ENCODE data around the gene ONECUT1. TPM values are rescaled to one million over a fixed set of nuclear protein-coding genes. Genes with fewer than 3 reads are reported as not detected.

The ONECUT1 gene
- polyA plus RNA-seq, 2 of the 4 experiments (the other 2 are of a cell fraction) = 0.05 to 0.36 TPM

DNA sequence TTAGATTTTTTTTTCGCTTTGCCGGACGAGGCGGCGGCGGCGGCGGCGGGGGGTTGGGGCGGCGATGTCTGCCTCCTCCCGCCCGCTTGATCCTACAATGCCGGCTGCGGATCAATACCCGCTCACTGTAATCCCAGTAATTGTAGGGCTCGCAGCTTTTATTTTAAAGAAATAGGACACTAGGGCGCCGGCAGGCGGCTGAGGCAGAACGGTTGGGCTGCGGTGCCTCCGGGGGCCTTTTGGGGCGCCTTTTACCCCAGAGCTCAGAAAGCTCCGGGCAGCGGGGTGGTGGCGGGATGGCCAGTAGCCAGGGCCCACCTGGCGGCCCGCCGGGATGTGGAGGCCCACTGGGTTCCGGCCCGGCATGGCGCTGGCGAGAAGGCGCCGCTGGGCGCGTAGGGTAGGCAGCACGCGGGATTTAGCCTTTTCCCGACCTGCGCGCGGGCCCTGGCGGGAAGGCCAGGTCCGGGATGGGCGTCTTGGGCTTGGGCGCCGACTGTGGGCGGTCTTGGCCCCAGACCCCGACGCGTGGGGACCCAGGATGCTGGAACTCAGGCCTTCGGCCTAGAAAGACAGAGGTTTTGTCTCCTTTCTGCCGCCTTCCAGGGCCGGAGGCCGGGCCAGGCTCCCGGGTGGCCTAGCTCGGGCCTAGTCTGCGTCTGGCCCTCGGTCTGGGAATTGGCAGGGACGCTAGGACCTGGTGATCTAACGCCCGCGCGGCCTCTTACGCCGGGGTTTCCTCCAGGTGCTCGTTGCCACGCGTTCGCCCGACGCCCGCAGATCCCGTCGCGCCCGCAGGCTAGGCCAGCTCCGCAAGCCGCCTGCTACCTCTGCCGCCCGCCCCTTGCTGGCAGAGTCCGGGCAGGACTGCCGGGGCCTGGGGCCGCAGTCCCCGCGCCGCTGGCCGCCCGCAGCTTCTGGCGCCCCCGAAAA, 15.5 kb upstream of the ONECUT1 start:
- Histone ChIP-seq H3K4me2 (no peak overlapping the region), H3K4me1 (no peaks in the 10 kb centered on the region), H3K27ac (no peak overlapping the region), H3K4me3 (no peak overlapping the region), H3K9me3 (no peaks in the 10 kb centered on the region)
- FAIRE-seq (no peak), ATAC-seq (no peak), DNase-seq (ENCODE audit: low read depth in 1 of 2, low spot score in 1 of 2) (no peak)
- TF ChIP-seq ZFP36 (IDR thresholded peaks at IDR 0.05; ENCODE audit: borderline replicate concordance, partially characterized antibody) = no peak
- TF ChIP-seq CEBPB (IDR thresholded peaks at IDR 0.05) = no peak
- no peak for TF ChIP-seq RAD21 (conservative IDR thresholded peaks at IDR 0.05 in 1 of 2, IDR thresholded peaks at IDR 0.05 in 1 of 2)
- TF ChIP-seq, protein P1, sequence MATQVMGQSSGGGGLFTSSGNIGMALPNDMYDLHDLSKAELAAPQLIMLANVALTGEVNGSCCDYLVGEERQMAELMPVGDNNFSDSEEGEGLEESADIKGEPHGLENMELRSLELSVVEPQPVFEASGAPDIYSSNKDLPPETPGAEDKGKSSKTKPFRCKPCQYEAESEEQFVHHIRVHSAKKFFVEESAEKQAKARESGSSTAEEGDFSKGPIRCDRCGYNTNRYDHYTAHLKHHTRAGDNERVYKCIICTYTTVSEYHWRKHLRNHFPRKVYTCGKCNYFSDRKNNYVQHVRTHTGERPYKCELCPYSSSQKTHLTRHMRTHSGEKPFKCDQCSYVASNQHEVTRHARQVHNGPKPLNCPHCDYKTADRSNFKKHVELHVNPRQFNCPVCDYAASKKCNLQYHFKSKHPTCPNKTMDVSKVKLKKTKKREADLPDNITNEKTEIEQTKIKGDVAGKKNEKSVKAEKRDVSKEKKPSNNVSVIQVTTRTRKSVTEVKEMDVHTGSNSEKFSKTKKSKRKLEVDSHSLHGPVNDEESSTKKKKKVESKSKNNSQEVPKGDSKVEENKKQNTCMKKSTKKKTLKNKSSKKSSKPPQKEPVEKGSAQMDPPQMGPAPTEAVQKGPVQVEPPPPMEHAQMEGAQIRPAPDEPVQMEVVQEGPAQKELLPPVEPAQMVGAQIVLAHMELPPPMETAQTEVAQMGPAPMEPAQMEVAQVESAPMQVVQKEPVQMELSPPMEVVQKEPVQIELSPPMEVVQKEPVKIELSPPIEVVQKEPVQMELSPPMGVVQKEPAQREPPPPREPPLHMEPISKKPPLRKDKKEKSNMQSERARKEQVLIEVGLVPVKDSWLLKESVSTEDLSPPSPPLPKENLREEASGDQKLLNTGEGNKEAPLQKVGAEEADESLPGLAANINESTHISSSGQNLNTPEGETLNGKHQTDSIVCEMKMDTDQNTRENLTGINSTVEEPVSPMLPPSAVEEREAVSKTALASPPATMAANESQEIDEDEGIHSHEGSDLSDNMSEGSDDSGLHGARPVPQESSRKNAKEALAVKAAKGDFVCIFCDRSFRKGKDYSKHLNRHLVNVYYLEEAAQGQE (IDR thresholded peaks at IDR 0.05) = no peak
- POLR2A ChIA-PET = interaction anchor here (0.6 kb wide), 1 partner anchor 206 kb away, joined by 3 read pairs; no protein-coding TSS in a partner anchor
- CTCF ChIA-PET = interaction anchor here (0.6 to 0.9 kb wide), 2 partner anchors 24 to 26 kb away, joined by 3 read pairs; no protein-coding TSS in a partner anchor
- WGBS (ENCODE audit: missing lambda C conversion rate) = 93% methylated on average over 93 of the region's 93 CpGs

DNA sequence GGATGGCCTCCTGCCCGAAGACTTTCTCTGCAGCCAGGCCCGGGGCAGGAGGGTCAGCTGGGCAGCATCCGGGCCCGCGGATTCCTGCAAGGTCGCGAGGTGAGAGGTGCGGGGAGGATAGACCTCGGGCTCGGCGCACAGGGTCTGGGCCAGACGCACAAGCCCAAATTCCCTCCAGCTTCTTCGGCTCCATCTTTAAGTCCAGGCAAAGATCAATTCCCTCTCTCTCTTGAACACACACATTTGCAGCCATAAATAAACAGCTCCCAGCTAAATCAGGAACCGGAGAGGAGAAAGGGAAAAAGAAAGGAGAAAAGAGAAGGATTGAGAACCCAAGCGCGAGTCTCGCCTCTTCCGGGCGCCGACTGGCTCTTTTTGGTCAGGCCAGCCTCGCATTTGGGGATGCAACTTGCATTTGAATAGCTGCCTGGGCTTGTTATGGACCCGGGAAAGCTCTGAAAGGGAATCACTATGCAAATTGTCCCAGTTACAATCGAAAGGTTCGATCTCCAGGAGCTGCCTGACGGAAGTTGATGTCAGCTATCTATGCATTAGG, 14.5 kb upstream of the ONECUT1 start:
- POLR2A ChIA-PET = no interaction called here
- Histone ChIP-seq H3K4me3 (no peak overlapping the region), H3K27ac (no peak overlapping the region), H3K4me2 (no peak overlapping the region), H3K9me3 (no peaks in the 10 kb centered on the region), H3K4me1 (no peaks in the 10 kb centered on the region)
- 87% methylated on average over 25 of the region's 25 CpGs for WGBS (ENCODE audit: missing lambda C conversion rate)
- DNase-seq (ENCODE audit: low read depth in 1 of 2, low spot score in 1 of 2) = no peak
- ATAC-seq = no peak
- TF ChIP-seq FOSB (CRISPR knock-in tag; IDR thresholded peaks at IDR 0.05) (no peak), ZFP36 (IDR thresholded peaks at IDR 0.05; ENCODE audit: borderline replicate concordance, partially characterized antibody) (no peak), NPAS2 (CRISPR knock-in tag; IDR thresholded peaks at IDR 0.05; ENCODE audit: borderline replicate concordance) (no peak), EP300 (IDR thresholded peaks at IDR 0.05) (no peak), SREBF2 (IDR thresholded peaks at IDR 0.05) (no peak), NR3C1 (IDR thresholded peaks at IDR 0.05) (no peak), ZSCAN20 (CRISPR knock-in tag; IDR thresholded peaks at IDR 0.05) (no peak), GATA3 (IDR thresholded peaks at IDR 0.05; ENCODE audit: borderline replicate concordance) (no peak), POLR2A (IDR thresholded peaks at IDR 0.05; ENCODE audit: low read length) (no peak), MYC (IDR thresholded peaks at IDR 0.05; ENCODE audit: borderline replicate concordance, low read length) (no peak), KDM5A (IDR thresholded peaks at IDR 0.05) (no peak), HOXB5 (CRISPR knock-in tag; IDR thresholded peaks at IDR 0.05) (no peak)
- CTCF ChIA-PET = interaction anchor here (0.6 kb wide), 1 partner anchor 23 kb away, joined by 3 read pairs; no protein-coding TSS in a partner anchor
- FAIRE-seq = no peak

DNA sequence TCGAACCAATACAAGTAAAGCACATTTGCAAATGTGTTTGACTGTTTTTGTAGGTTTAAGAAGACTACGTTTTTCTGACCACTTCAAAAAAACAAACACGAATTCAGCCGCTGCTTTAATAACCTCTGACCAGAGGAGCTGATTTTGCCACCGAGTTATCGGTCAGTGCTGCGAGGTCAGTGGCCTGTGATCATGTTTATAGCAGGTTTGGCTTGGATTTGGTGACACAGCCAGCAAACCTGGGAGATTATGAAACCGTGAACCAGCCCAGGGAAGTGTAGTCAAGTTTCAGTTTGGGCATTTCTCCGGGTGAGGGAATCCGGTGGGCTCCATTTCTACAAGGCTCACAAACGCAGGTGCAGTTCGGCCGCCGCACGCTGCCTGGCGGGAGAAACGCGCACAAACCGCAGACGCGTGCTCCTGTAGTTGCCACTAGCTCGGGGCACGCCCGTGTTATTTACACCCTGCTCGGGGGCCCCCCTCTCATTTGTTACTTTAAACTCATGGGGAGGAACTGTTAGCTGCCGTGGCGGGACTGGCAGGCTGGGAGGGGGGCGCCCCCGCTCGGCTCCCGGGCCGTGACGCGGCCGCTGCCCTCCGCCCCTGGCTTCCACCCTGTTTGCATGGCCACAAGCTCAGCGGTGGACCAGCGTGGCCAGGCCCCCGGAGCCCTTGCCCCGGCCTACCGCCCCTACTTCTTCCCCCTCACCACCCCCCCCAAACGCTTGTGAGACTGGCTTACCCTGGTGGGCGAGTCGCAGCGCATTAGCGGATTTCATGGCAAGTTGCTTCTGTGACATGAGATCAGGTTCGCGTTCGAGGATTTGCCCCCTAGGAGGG, 13.6 kb upstream of the ONECUT1 start:
- ATAC-seq = no peak
- TF ChIP-seq CHD2 (IDR thresholded peaks at IDR 0.05; ENCODE audit: low read length, partially characterized antibody) = no peak
- Histone ChIP-seq H3K4me1 (no peaks in the 10 kb centered on the region), H3K9me3 (no peaks in the 10 kb centered on the region), H3K4me3 (no peak overlapping the region), H3K4me2 (no peak overlapping the region), H3K27ac (no peak overlapping the region)
- FAIRE-seq = no peak
- ChIA-PET POLR2A (no interaction called here), CTCF (no interaction called here)
- 75% methylated on average over 44 of the region's 49 CpGs for WGBS (ENCODE audit: missing lambda C conversion rate)
- DNase-seq (ENCODE audit: low read depth in 1 of 2, low spot score in 1 of 2) = no peak
